GM12864 (cell line): Measurements from ENCODE around the gene RAN.

Source experiments
- DNase-seq: peaks from one replicate; pipeline ENCODE4 v3.0.0-alpha.2; 2011; ENCODE audit warnings: low read depth
- H3K4me3 ChIP-seq: 2 replicates; pipeline ENCODE4 v1.5.1; 2011; ENCODE audit warnings: mild to moderate bottlenecking, low read depth, low read length, control low read depth
- CTCF ChIP-seq: IDR thresholded peaks from 2 replicates; pipeline ENCODE4 v1.5.1; 2011; ENCODE audit warnings: low read depth, mild to moderate bottlenecking, moderate library complexity, low read length, control low read depth, inconsistent platforms; ENCODE audit errors: missing control alignments

RAN gene

GRCh38 chr12:130830246-130830551 is 41.7 kb upstream of the RAN start:
- no peak for DNase-seq
- no peak for TF ChIP-seq CTCF
- no peak overlapping the region for H3K4me3 ChIP-seq

GRCh38 chr12:130831246-130831645 is 40.6 kb upstream of the RAN start:
- TF ChIP-seq CTCF = no peak
- DNase-seq = no peak
- no peak overlapping the region for H3K4me3 ChIP-seq

- H3K4me3 ChIP-seq = no peak overlapping the region
- DNase-seq = no peak
- TF ChIP-seq CTCF = no peak
Measured at GRCh38 chr12:130831876-130832405, 39.9 kb upstream of the RAN start.

- no peak for TF ChIP-seq CTCF
- no peak overlapping the region for H3K4me3 ChIP-seq
- no peak for DNase-seq
Measured at GRCh38 chr12:130832561-130833209, 39.2 kb upstream of the RAN start.

- no peak for DNase-seq
- no peak for TF ChIP-seq CTCF
- H3K4me3 ChIP-seq = no peak overlapping the region
Measured at GRCh38 chr12:130835011-130835410, 36.9 kb upstream of the RAN start.

GRCh38 chr12:130835436-130835835 is 36.4 kb upstream of the RAN start:
- H3K4me3 ChIP-seq = no peak overlapping the region
- TF ChIP-seq CTCF = no peak
- no peak for DNase-seq

GRCh38 chr12:130838284-130838950 is 33.4 kb upstream of the RAN start:
- no peak for TF ChIP-seq CTCF
- peak overlapping the region; percentile 73 for H3K4me3 ChIP-seq
- no peak for DNase-seq
